ENCODE results near the gene B3GAT1. TPM values are rescaled to one million over a fixed set of nuclear protein-coding genes. Genes with fewer than 3 reads are reported as not detected.
A peak's percentile ranks its signal among the peaks of the same experiment; 100 is the strongest.

Gene B3GAT1
- total RNA-seq, 1 donor from 2014 or later: 0.16 TPM

GRCh38 chr11:134360050-134360835 lies 51.8 kb downstream of the B3GAT1 start:
- Mint-ChIP-seq H3K9me3 (no peaks in the 10 kb centered on the region), H3K27ac (peak overlapping the region; percentile 71), H3K4me1 (peaks cover 13% of the 10 kb centered on the region), H3K4me3 (peak overlapping the region; percentile 47), H3K27me3 (peaks cover 8% of the 10 kb centered on the region), H3K36me3 (ENCODE audit: low read depth) (no peaks in the 10 kb centered on the region)
- intact Hi-C loops (cut with micrococcal nuclease): no loop called here
- DNase-seq: peak; percentile 95

- Mint-ChIP-seq H3K27me3 (peaks cover 8% of the 10 kb centered on the region), H3K27ac (peak overlapping the region; percentile 71), H3K36me3 (ENCODE audit: low read depth) (no peaks in the 10 kb centered on the region), H3K4me1 (peaks cover 16% of the 10 kb centered on the region), H3K9me3 (no peaks in the 10 kb centered on the region), H3K4me3 (peak overlapping the region; percentile 47)
- no peak for DNase-seq
- intact Hi-C loops (cut with micrococcal nuclease): no loop called here
Measured at GRCh38 chr11:134359646-134360045, 52.4 kb downstream of the B3GAT1 start.

GRCh38 chr11:134358856-134359490 lies 53.1 kb downstream of the B3GAT1 start:
- no peak for DNase-seq
- Mint-ChIP-seq H3K27ac (no peak overlapping the region), H3K9me3 (no peaks in the 10 kb centered on the region), H3K4me1 (peaks cover 16% of the 10 kb centered on the region), H3K27me3 (peaks cover 8% of the 10 kb centered on the region), H3K36me3 (ENCODE audit: low read depth) (no peaks in the 10 kb centered on the region), H3K4me3 (no peak overlapping the region)
- intact Hi-C loops (cut with micrococcal nuclease): no loop called here

- Mint-ChIP-seq H3K27ac (no peak overlapping the region), H3K36me3 (ENCODE audit: low read depth) (peaks cover 1% of the 10 kb centered on the region), H3K27me3 (peaks cover 10% of the 10 kb centered on the region), H3K9me3 (no peaks in the 10 kb centered on the region), H3K4me1 (peaks cover 16% of the 10 kb centered on the region), H3K4me3 (no peak overlapping the region)
- intact Hi-C loops (cut with micrococcal nuclease): no loop called here
- DNase-seq: no peak
Measured at GRCh38 chr11:134358165-134358855, 53.7 kb downstream of the B3GAT1 start.

GRCh38 chr11:134357545-134357839 lies 54.5 kb downstream of the B3GAT1 start:
- Mint-ChIP-seq H3K27me3 (peaks cover 10% of the 10 kb centered on the region), H3K4me1 (peaks cover 16% of the 10 kb centered on the region), H3K36me3 (ENCODE audit: low read depth) (peaks cover 1% of the 10 kb centered on the region), H3K27ac (no peak overlapping the region), H3K4me3 (no peak overlapping the region), H3K9me3 (no peaks in the 10 kb centered on the region)
- intact Hi-C loops (cut with micrococcal nuclease): no loop called here
- DNase-seq: no peak

- H3K27me3 Mint-ChIP-seq: peaks cover 11% of the 10 kb centered on the region
- peaks cover 1% of the 10 kb centered on the region for H3K36me3 Mint-ChIP-seq (ENCODE audit: low read depth)
- intact Hi-C loops (cut with micrococcal nuclease): no loop called here
- no peak overlapping the region for H3K4me3 Mint-ChIP-seq
- no peaks in the 10 kb centered on the region for H3K9me3 Mint-ChIP-seq
- H3K4me1 Mint-ChIP-seq: peaks cover 14% of the 10 kb centered on the region
- DNase-seq: no peak
- H3K27ac Mint-ChIP-seq: no peak overlapping the region
Measured at GRCh38 chr11:134356656-134357544, 55.1 kb downstream of the B3GAT1 start.

GRCh38 chr11:134355656-134356055 lies 56.4 kb downstream of the B3GAT1 start:
- H3K4me1 Mint-ChIP-seq: peaks cover 11% of the 10 kb centered on the region

GRCh38 chr11:134355136-134355535 lies 56.9 kb downstream of the B3GAT1 start:
- Mint-ChIP-seq H3K27ac (no peak overlapping the region), H3K4me3 (no peak overlapping the region), H3K9me3 (no peaks in the 10 kb centered on the region), H3K36me3 (ENCODE audit: low read depth) (peaks cover 1% of the 10 kb centered on the region), H3K4me1 (peaks cover 13% of the 10 kb centered on the region), H3K27me3 (peaks cover 7% of the 10 kb centered on the region)
- DNase-seq: no peak
- intact Hi-C loops (cut with micrococcal nuclease): no loop called here

More at GRCh38 chr11:134355656-134356055, 56.4 kb downstream of the B3GAT1 start:
- peaks cover 7% of the 10 kb centered on the region for H3K27me3 Mint-ChIP-seq
- peaks cover 1% of the 10 kb centered on the region for H3K36me3 Mint-ChIP-seq (ENCODE audit: low read depth)
- H3K4me3 Mint-ChIP-seq: no peak overlapping the region
- DNase-seq: no peak
- H3K9me3 Mint-ChIP-seq: no peaks in the 10 kb centered on the region
- H3K27ac Mint-ChIP-seq: no peak overlapping the region
- intact Hi-C loops (cut with micrococcal nuclease): no loop called here

- no peak overlapping the region for H3K4me3 Mint-ChIP-seq
- no peak overlapping the region for H3K27ac Mint-ChIP-seq
- intact Hi-C loops (cut with micrococcal nuclease): no loop called here
- peaks cover 21% of the 10 kb centered on the region for H3K4me1 Mint-ChIP-seq
- H3K9me3 Mint-ChIP-seq: no peaks in the 10 kb centered on the region
- peaks cover 7% of the 10 kb centered on the region for H3K27me3 Mint-ChIP-seq
- no peak for DNase-seq
- peaks cover 5% of the 10 kb centered on the region for H3K36me3 Mint-ChIP-seq (ENCODE audit: low read depth)
Measured at GRCh38 chr11:134352111-134352510, 59.9 kb downstream of the B3GAT1 start.

- no peak overlapping the region for H3K4me3 Mint-ChIP-seq
- peaks cover 21% of the 10 kb centered on the region for H3K4me1 Mint-ChIP-seq
- intact Hi-C loops (cut with micrococcal nuclease): no loop called here
- no peak overlapping the region for H3K27ac Mint-ChIP-seq
- no peaks in the 10 kb centered on the region for H3K9me3 Mint-ChIP-seq
- no peak for DNase-seq
- peaks cover 5% of the 10 kb centered on the region for H3K36me3 Mint-ChIP-seq (ENCODE audit: low read depth)
- H3K27me3 Mint-ChIP-seq: peaks cover 4% of the 10 kb centered on the region
Measured at GRCh38 chr11:134350381-134350780, 61.7 kb downstream of the B3GAT1 start.

- no peak for DNase-seq
- H3K9me3 Mint-ChIP-seq: no peaks in the 10 kb centered on the region
- peaks cover 5% of the 10 kb centered on the region for H3K36me3 Mint-ChIP-seq (ENCODE audit: low read depth)
- peaks cover 17% of the 10 kb centered on the region for H3K4me1 Mint-ChIP-seq
- peak overlapping the region; percentile 17 for H3K4me3 Mint-ChIP-seq
- peak overlapping the region; percentile 69 for H3K27ac Mint-ChIP-seq
- intact Hi-C loops (cut with micrococcal nuclease): no loop called here
- H3K27me3 Mint-ChIP-seq: peaks cover 4% of the 10 kb centered on the region
Measured at GRCh38 chr11:134349802-134350355, 62.2 kb downstream of the B3GAT1 start.

- no peaks in the 10 kb centered on the region for H3K9me3 Mint-ChIP-seq
- H3K4me1 Mint-ChIP-seq: peaks cover 17% of the 10 kb centered on the region
- H3K27me3 Mint-ChIP-seq: peaks cover 4% of the 10 kb centered on the region
- intact Hi-C loops (cut with micrococcal nuclease): no loop called here
- DNase-seq: peak; percentile 79
- peaks cover 5% of the 10 kb centered on the region for H3K36me3 Mint-ChIP-seq (ENCODE audit: low read depth)
- H3K4me3 Mint-ChIP-seq: peak overlapping the region; percentile 17
- H3K27ac Mint-ChIP-seq: peak overlapping the region; percentile 69
Measured at GRCh38 chr11:134349109-134349801, 62.8 kb downstream of the B3GAT1 start.

GRCh38 chr11:134347441-134347840 lies 64.6 kb downstream of the B3GAT1 start:
- Mint-ChIP-seq H3K27me3 (peaks cover 2% of the 10 kb centered on the region), H3K36me3 (ENCODE audit: low read depth) (peaks cover 3% of the 10 kb centered on the region), H3K4me3 (no peak overlapping the region), H3K27ac (no peak overlapping the region), H3K9me3 (no peaks in the 10 kb centered on the region), H3K4me1 (peaks cover 17% of the 10 kb centered on the region)
- DNase-seq: no peak
- intact Hi-C loops (cut with micrococcal nuclease): no loop called here
